MM.1S (cell line): Measurements from ENCODE around the gene MAP3K2.

Experiments
- DNase-seq: peaks from one replicate; pipeline ENCODE4 v3.0.0-alpha.2; 2015
- H2AFZ ChIP-seq: fragments of 300-600 bp; sonication (generic); 2 replicates; pipeline ENCODE4 v1.6.0; 2016; ENCODE audit warnings: antibody characterized with exemption, low read length
- H3F3A ChIP-seq: fragments of 300-600 bp; sonication (generic); 2 replicates; pipeline ENCODE4 v1.6.1; 2016; ENCODE audit warnings: mild to moderate bottlenecking, antibody characterized with exemption, low read length, moderate library complexity, mixed read lengths; ENCODE audit not compliant: insufficient read depth
- H3K27ac ChIP-seq: fragments of 300-600 bp; sonication (generic); 2 replicates; pipeline ENCODE4 v1.5.1; 2016; ENCODE audit warnings: mild to moderate bottlenecking, low read length
- H3K27me3 ChIP-seq: fragments of 300-600 bp; sonication (generic); replicated peaks from 2 replicates; pipeline ENCODE4 v1.6.0; 2016; ENCODE audit warnings: low read length; ENCODE audit not compliant: insufficient read depth
- H3K36me3 ChIP-seq: fragments of 300-600 bp; sonication (generic); replicated peaks from 2 replicates; pipeline ENCODE4 v1.6.1; 2016; ENCODE audit warnings: mild to moderate bottlenecking, low read length, mixed read lengths; ENCODE audit not compliant: insufficient read depth
- H3K4me1 ChIP-seq: fragments of 300-600 bp; sonication (generic); 2 replicates; pipeline ENCODE4 v1.6.1; 2016; ENCODE audit warnings: low read length, mixed read lengths
- H3K4me2 ChIP-seq: fragments of 300-600 bp; sonication (generic); 2 replicates; pipeline ENCODE4 v1.6.0; 2016; ENCODE audit warnings: low read depth, low read length
- H3K4me3 ChIP-seq: fragments of 300-600 bp; sonication (generic); 2 replicates; pipeline ENCODE4 v1.5.1; 2016; ENCODE audit warnings: low read length, mixed read lengths
- H3K79me2 ChIP-seq: fragments of 300-600 bp; sonication (generic); 2 replicates; pipeline ENCODE4 v1.6.1; 2016; ENCODE audit warnings: mixed run types, low read length, mixed read lengths
- H3K9ac ChIP-seq: fragments of 300-600 bp; sonication (generic); 2 replicates; pipeline ENCODE4 v1.6.1; 2016; ENCODE audit warnings: low read length, mixed read lengths
- H3K9me2 ChIP-seq: fragments of 300-600 bp; sonication (generic); replicated peaks from 2 replicates; pipeline ENCODE4 v1.6.1; 2016; ENCODE audit warnings: mild to moderate bottlenecking, low read length, mixed read lengths; ENCODE audit not compliant: insufficient read depth
- H3K9me3 ChIP-seq: fragments of 300-600 bp; sonication (generic); replicated peaks from 2 replicates; pipeline ENCODE4 v1.6.1; 2016; ENCODE audit warnings: mild to moderate bottlenecking, low read length, mixed read lengths; ENCODE audit not compliant: insufficient read depth
- H4K20me1 ChIP-seq: fragments of 300-600 bp; sonication (generic); 2 replicates; pipeline ENCODE4 v1.6.1; 2016; ENCODE audit warnings: mild to moderate bottlenecking, low read length, moderate library complexity, mixed read lengths; ENCODE audit not compliant: insufficient read depth
- EZH2 ChIP-seq: fragments of 300-600 bp; sonication (generic); optimal IDR thresholded peaks from 2 replicates; pipeline ENCODE3; 2017; ENCODE audit warnings: low read depth, mild to moderate bottlenecking, antibody characterized with exemption, low read length, mixed read lengths
- EZH2phosphoT487 ChIP-seq: fragments of 300-600 bp; sonication (generic); IDR thresholded peaks from 2 replicates; pipeline ENCODE4 v1.6.1; 2018; ENCODE audit warnings: antibody characterized with exemption, low read length
- TF ChIP-seq, protein P1 (sequence below): fragments of 300-600 bp; sonication (generic); IDR thresholded peaks from 2 replicates; pipeline ENCODE4 v1.5.1; 2016; ENCODE audit warnings: antibody characterized with exemption, low read length, mixed read lengths

Gene MAP3K2

DNA sequence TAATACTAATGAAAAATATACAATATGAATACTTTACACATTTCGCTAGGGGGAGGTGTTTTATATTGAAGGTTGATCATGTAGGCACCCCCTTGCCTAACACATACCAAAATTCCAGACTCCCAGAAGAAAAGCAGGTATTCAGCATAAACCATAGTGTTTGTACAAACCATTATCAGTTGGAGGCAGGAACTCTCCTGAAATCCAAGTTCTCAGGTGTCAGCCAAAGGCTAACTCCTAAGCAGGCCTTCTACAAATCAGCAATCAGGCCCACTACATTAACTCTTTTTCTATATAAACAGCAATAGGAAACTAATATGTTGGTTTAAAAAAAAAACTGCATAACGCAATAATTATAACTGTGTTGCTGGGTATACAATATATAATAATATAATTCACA, 44.5 kb downstream of the MAP3K2 start:
- Histone ChIP-seq H3K4me3 (no peak overlapping the region), H3K27ac (no peak overlapping the region), H3K4me1 (peaks cover 7% of the 10 kb centered on the region), H3K9me2 (no peaks in the 10 kb centered on the region), H4K20me1 (peaks cover 6% of the 10 kb centered on the region; the same call in 1 of the 2 replicates), H3K4me2 (no peak overlapping the region), H3K79me2 (peaks cover 53% of the 10 kb centered on the region), H3K36me3 (no peaks in the 10 kb centered on the region), H3F3A (no peaks in the 10 kb centered on the region), H3K9me3 (no peaks in the 10 kb centered on the region), H3K9ac (no peak overlapping the region), H2AFZ (no peak overlapping the region), H3K27me3 (no peaks in the 10 kb centered on the region)
- TF ChIP-seq, protein P1, sequence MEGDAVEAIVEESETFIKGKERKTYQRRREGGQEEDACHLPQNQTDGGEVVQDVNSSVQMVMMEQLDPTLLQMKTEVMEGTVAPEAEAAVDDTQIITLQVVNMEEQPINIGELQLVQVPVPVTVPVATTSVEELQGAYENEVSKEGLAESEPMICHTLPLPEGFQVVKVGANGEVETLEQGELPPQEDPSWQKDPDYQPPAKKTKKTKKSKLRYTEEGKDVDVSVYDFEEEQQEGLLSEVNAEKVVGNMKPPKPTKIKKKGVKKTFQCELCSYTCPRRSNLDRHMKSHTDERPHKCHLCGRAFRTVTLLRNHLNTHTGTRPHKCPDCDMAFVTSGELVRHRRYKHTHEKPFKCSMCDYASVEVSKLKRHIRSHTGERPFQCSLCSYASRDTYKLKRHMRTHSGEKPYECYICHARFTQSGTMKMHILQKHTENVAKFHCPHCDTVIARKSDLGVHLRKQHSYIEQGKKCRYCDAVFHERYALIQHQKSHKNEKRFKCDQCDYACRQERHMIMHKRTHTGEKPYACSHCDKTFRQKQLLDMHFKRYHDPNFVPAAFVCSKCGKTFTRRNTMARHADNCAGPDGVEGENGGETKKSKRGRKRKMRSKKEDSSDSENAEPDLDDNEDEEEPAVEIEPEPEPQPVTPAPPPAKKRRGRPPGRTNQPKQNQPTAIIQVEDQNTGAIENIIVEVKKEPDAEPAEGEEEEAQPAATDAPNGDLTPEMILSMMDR = no peak
- TF ChIP-seq EZH2 (no peak), EZH2phosphoT487 (no peak)
- no peak for DNase-seq

DNA sequence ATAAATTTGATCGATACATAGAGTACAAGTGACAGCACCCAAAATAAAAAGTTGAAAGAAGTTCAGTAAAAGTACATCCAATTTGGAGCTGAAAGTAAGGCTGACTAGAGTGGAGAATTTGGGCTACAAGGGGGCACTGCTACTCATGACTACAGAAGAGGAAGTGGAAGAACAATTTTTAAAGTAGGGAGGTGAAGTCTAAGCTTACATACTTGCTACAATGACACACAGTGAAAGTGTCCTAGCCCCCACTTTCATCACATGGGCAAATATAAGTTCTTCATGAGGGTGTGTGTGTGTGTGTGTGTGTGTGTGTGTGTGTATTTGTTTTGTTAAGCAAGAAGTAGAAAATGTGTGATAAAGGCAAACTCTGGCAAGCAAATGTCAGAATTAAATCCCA, 45.7 kb downstream of the MAP3K2 start:
- no peaks in the 10 kb centered on the region for H4K20me1 ChIP-seq
- H3K27ac ChIP-seq = no peak overlapping the region
- H3K36me3 ChIP-seq = peaks cover 4% of the 10 kb centered on the region; the same call in 1 of the 2 replicates
- no peak overlapping the region for H3K4me2 ChIP-seq
- H3K4me1 ChIP-seq = no peaks in the 10 kb centered on the region
- TF ChIP-seq EZH2phosphoT487 = no peak
- TF ChIP-seq EZH2 = no peak
- TF ChIP-seq, protein P1 = no peak
- no peaks in the 10 kb centered on the region for H3K27me3 ChIP-seq
- H2AFZ ChIP-seq = no peak overlapping the region
- no peak overlapping the region for H3K4me3 ChIP-seq
- peaks cover 43% of the 10 kb centered on the region for H3K79me2 ChIP-seq
- H3F3A ChIP-seq = no peaks in the 10 kb centered on the region
- DNase-seq = no peak
- H3K9me2 ChIP-seq = no peaks in the 10 kb centered on the region
- H3K9ac ChIP-seq = no peak overlapping the region
- H3K9me3 ChIP-seq = no peaks in the 10 kb centered on the region

DNA sequence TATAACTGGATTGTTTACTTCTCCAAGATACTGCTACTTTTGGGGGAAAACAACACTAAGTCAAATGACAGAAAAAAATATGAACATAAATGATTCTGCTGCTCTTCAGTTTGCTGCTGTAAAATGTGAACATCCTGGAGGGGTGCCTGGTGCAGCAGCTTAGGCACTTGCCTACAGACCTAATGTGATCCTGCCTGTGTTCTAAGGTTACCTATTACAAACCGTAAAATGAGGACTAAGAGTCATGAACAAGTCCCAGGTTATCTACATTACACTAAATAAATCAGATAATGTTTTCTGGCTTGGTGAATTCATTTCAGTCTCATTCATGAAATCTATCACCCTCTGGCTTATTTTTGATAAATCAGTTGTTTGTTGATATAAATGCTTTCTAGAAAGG, 55.4 kb downstream of the MAP3K2 start:
- Histone ChIP-seq H3K79me2 (no peaks in the 10 kb centered on the region; the same call in 1 of the 2 replicates), H3K4me2 (no peak overlapping the region), H3K27ac (no peak overlapping the region), H3K4me1 (peaks cover 14% of the 10 kb centered on the region), H2AFZ (no peak overlapping the region), H3K36me3 (no peaks in the 10 kb centered on the region; the same call in 1 of the 2 replicates), H3K9me2 (no peaks in the 10 kb centered on the region), H3K9me3 (no peaks in the 10 kb centered on the region), H3K27me3 (no peaks in the 10 kb centered on the region), H3K4me3 (no peak overlapping the region), H3K9ac (no peak overlapping the region), H3F3A (0 out of 2 replicates have a peak, but pooled peaks cover 6% of the 10 kb centered on the region), H4K20me1 (no peaks in the 10 kb centered on the region)
- DNase-seq = no peak
- TF ChIP-seq, protein P1 = no peak
- no peak for TF ChIP-seq EZH2phosphoT487
- no peak for TF ChIP-seq EZH2
